GM19240 (cell line): ENCODE results near the gene LRIT2.
"Not testable (repeated sequence)": the region's sequence is repeated elsewhere in the genome, so short reads cannot be mapped to it uniquely, and the experiment has no call there.

ENCODE experiments used
- DNase-seq: peaks from one replicate; pipeline ENCODE4 v3.0.0; 2011; ENCODE audit warnings: low spot score; ENCODE audit not compliant: insufficient read length

LRIT2 gene

GRCh38 chr10:84184517-84184916 lies 40.8 kb downstream of the LRIT2 start:
- DNase-seq, result no peak

GRCh38 chr10:84181631-84182030 lies 43.7 kb downstream of the LRIT2 start:
- no peak for DNase-seq

GRCh38 chr10:84180386-84180785 lies 45.0 kb downstream of the LRIT2 start:
- DNase-seq, result not testable (repeated sequence)

- no peak for DNase-seq
Measured at GRCh38 chr10:84179059-84179710, 46.2 kb downstream of the LRIT2 start.

- no peak for DNase-seq
Measured at GRCh38 chr10:84178160-84178609, 47.2 kb downstream of the LRIT2 start.

GRCh38 chr10:84177541-84178141 lies 47.7 kb downstream of the LRIT2 start:
- DNase-seq, result no peak

GRCh38 chr10:84176836-84177474 lies 48.4 kb downstream of the LRIT2 start:
- DNase-seq, result no peak

- no peak for DNase-seq
Measured at GRCh38 chr10:84176351-84176750, 49.0 kb downstream of the LRIT2 start.

GRCh38 chr10:84175436-84175835 lies 49.9 kb downstream of the LRIT2 start:
- DNase-seq, result no peak

GRCh38 chr10:84173501-84173929 lies 51.8 kb downstream of the LRIT2 start, which contains the start of gene GPR15LG:
GPR15LG (plus strand) TSS chr10:84173801; CDS start chr10:84173852, 51 bp downstream.
- no peak for DNase-seq

GRCh38 chr10:84172467-84173356 lies 52.6 kb downstream of the LRIT2 start:
- DNase-seq, result no peak

- not testable (repeated sequence) for DNase-seq
Measured at GRCh38 chr10:84171700-84172466, 53.5 kb downstream of the LRIT2 start.

GRCh38 chr10:84171237-84171636 lies 54.1 kb downstream of the LRIT2 start:
- DNase-seq, result not testable (repeated sequence)
